Right lobe of liver (tissue), 6 donors: ENCODE results near the gene EFHD1. TPM values are rescaled to one million over a fixed set of nuclear protein-coding genes. Genes with fewer than 3 reads are reported as not detected.
A peak's percentile ranks its signal among the peaks of the same experiment; 100 is the strongest.

Experiments used
- ATAC-seq, 4 donors: fragments of 200-7000 bp; cut with Tn5 transposase; one replicate each; pipeline ENCODE4 v1.9.1; 2020; ENCODE audit warnings: mild to moderate bottlenecking in 4 of 4, moderate library complexity in 4 of 4
- DNase-seq, 3 donors: peaks; one replicate each; pipeline ENCODE4 v3.0.0-alpha.2; 2020
- H3K27ac ChIP-seq, 3 donors: fragments of 200-600 bp; one replicate each; pipeline ENCODE4 v1.8.0; 2022
- H3K27me3 ChIP-seq, 2 donors: fragments of 200-600 bp; one replicate each; pipeline ENCODE4 v1.8.0; 2022
- H3K36me3 ChIP-seq, 4 donors: fragments of 200-600 bp; sonication (generic) in 1 of 4; one replicate each; pipeline versions ENCODE4 v1.5.1 to v1.8.0; 2017 to 2022; ENCODE audit warnings: control low read depth in 1 of 4
- H3K4me1 ChIP-seq, 4 donors: fragments of 200-600 bp; sonication (generic) in 1 of 4; one replicate each; pipeline versions ENCODE4 v1.5.1 to v1.8.0; 2017 to 2022; ENCODE audit warnings: control low read depth in 1 of 4
- H3K4me3 ChIP-seq, 3 donors: fragments of 200-600 bp; one replicate each; pipeline ENCODE4 v1.8.0; 2022
- H3K9me3 ChIP-seq, 4 donors: fragments of 200-600 bp; sonication (generic) in 1 of 4; one replicate each; pipeline versions ENCODE4 v1.5.1 to v1.8.0; 2017 to 2022; ENCODE audit warnings: control low read depth in 1 of 4
- POLR2A ChIP-seq: fragments of 450-650 bp; IDR thresholded peaks from one replicate; pipeline ENCODE4 v1.6.1; 2017; ENCODE audit warnings: antibody characterized with exemption, mild to moderate bottlenecking
- WGBS: methylation state at CpG from one replicate; pipeline ENCODE4 v1.1.6; 2018; ENCODE audit warnings: low coverage, low lambda C conversion rate; ENCODE audit not compliant: insufficient coverage; ENCODE audit errors: missing lambda C conversion rate; 5-methylcytosine and 5-hydroxymethylcytosine counted together
- intact Hi-C, 2 donors: fragments of 100-400 bp; cut with DNase I; formaldehyde crosslinking; loops; one replicate each; pipeline versions ENCODE4 v1.11.2 to v1.14.1; 2022
- total RNA-seq, 6 experiments: library from RNA; depleted of rRNA in 2 of 6; stranded (reverse); fragments of >200 nt in 2 of 6; fragmentation: NEBNext Ultra II Directional in 3 of 6; extraction: Animal tissue kit (Norgen Biotek cat#: 25700) in 3 of 6; gene quantifications; one replicate each; pipeline versions ENCODE4 v1.1.0 to v1.2.4, GENCODE V29; 2016 to 2023
- TF ChIP-seq, protein P1 (sequence below), 4 donors: fragments of 200-600 bp in 3 of 4; fragments of 450-650 bp in 1 of 4; IDR thresholded peaks; one replicate each; pipeline versions ENCODE4 v1.5.1 to v1.8.0; 2016 to 2022; ENCODE audit warnings: antibody characterized with exemption in 4 of 4, mild to moderate bottlenecking in 2 of 4
- donor health status: DM: no; HTN: yes; CAD: no.
- donor health status: DM: no; HTN: no; CAD: no.
- donor health status: DM: no; HTN: no; CAD: no.
- donor health status: DM: no; HTN: yes; CAD: no.
- donor health status: DM: no; HTN: yes; CAD: no.

The EFHD1 gene
- total RNA-seq, 6 experiments from 2014 or later: 7.3 to 30.3 (median 10.7) TPM

DNA sequence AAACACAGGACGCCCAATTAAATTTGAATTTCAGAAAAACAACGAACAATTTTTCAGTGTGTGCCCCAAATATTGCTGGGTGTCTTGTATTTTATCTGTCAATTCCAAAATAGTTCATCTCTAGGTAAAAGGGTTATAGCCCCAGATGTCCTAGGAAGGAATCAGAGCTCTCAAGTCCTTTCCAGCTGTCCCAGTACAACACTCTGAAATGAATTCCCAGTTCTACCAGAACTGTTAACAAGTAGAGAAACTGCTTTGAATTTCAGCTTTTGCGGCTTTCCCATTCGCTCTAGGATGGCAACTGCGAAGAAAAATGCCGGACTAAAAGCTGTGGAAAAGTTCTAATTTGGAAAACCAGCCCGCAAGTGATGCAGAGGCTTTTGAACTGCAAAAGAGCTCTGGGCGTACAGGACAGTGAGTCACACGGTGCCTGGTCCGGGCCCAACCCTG is 63.2 kb downstream of the EFHD1 start:
- Histone ChIP-seq H3K27me3 (no peaks in the 10 kb centered on the region), H3K36me3 (no peaks in the 10 kb centered on the region), H3K4me3 (peak overlapping the region in 2 of 3 donors; percentile 94), H3K9me3 (no peaks in the 10 kb centered on the region), H3K4me1 (peaks cover 0 to 43% (median 11%) of the 10 kb centered on the region in 4 donors), H3K27ac (peak overlapping the region; percentile 57 to 76 (median 68))
- DNase-seq: no peak
- TF ChIP-seq, protein P1, sequence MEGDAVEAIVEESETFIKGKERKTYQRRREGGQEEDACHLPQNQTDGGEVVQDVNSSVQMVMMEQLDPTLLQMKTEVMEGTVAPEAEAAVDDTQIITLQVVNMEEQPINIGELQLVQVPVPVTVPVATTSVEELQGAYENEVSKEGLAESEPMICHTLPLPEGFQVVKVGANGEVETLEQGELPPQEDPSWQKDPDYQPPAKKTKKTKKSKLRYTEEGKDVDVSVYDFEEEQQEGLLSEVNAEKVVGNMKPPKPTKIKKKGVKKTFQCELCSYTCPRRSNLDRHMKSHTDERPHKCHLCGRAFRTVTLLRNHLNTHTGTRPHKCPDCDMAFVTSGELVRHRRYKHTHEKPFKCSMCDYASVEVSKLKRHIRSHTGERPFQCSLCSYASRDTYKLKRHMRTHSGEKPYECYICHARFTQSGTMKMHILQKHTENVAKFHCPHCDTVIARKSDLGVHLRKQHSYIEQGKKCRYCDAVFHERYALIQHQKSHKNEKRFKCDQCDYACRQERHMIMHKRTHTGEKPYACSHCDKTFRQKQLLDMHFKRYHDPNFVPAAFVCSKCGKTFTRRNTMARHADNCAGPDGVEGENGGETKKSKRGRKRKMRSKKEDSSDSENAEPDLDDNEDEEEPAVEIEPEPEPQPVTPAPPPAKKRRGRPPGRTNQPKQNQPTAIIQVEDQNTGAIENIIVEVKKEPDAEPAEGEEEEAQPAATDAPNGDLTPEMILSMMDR (IDR thresholded peaks at IDR 0.05): no peak
- TF ChIP-seq POLR2A: no peak
- ATAC-seq: no peak
- WGBS: 44% methylated on average over 10 of the region's 10 CpGs
- intact Hi-C loops: no loop called here

DNA sequence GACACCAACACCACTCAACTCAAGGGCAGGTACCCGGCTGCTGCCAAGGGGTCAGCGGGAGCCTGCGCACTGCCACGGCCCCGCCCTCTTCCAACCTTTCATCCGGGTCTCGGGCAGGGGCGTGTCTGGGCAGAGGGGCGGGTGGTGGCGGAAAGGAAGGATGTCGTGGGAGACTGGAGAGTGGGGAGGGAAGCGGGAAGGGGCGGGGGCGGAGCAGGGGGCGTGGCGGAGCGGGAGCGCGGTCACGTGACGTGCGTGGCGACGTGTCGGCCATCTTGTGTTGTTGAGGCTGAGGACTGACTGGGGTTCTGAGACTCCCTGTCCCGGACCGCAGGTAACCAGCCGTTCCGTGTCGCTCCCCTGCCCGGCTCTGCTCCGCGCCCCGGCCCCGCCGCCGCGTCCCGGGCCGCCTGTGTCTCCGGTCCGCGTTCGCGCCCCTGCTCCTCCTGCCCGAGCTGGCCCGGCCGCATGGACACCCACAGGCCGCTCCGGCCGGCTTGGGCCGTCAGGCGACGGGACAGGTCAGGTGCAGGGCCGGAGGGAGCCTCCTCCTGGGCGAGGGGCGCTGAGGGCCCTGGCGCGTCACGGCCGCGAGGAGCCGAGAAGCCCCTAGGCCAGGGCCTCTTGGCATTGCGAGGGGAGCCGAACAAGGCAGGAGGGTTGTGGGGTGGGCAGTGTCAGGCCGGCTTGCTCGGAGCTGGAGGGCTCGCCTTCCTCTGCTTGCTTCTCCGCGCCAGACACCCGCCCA is 63.8 kb downstream of the EFHD1 start, which contains the start of gene GIGYF2:
TSS of gene GIGYF2 (plus strand) at position 273 of the 748 bp plus-strand sequence. CDS start 37,867 bp downstream, outside the sequence.
- TF ChIP-seq, protein P1 (IDR thresholded peaks at IDR 0.05): no peak
- TF ChIP-seq POLR2A: peak; percentile 53
- 0% methylated on average over 2 of the region's 71 CpGs for WGBS
- intact Hi-C loops: no loop called here

DNA sequence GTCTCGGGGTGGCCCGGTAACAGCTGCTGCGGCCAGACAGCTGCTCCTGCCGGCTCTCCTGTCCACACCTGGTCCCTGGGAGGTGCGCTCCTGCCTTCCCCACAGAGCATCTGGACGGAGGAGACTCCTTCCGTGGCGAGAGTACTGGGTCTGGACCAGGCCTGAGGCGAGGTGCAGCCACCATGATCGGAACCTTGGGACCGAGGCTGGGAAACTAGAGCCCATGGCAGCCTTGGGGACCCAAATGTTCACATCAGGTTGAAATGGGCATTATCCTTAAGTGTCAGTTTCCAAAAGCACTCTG is 64.4 kb downstream of the EFHD1 start:
- H3K4me3 ChIP-seq: peak overlapping the region; percentile 91 to 94 (median 94)
- peak overlapping the region; percentile 93 to 99 (median 94) for H3K27ac ChIP-seq
- no peak for TF ChIP-seq POLR2A
- TF ChIP-seq, protein P1 (IDR thresholded peaks at IDR 0.05): no peak
- intact Hi-C loops: no loop called here
- peaks cover 0 to 46% (median 11%) of the 10 kb centered on the region in 4 donors for H3K4me1 ChIP-seq
- no peaks in the 10 kb centered on the region for H3K9me3 ChIP-seq
- DNase-seq (no peak), ATAC-seq (peak in 2 of 4 donors; percentile 28 to 35)
- no peaks in the 10 kb centered on the region for H3K27me3 ChIP-seq
- H3K36me3 ChIP-seq: no peaks in the 10 kb centered on the region
- 0% methylated on average over 2 of the region's 11 CpGs for WGBS

More for the DNA sequence above, 63.8 kb downstream of the EFHD1 start, which contains the start of gene GIGYF2:
- DNase-seq (peak; percentile 97 to 98 (median 98)), ATAC-seq (peak; percentile 95 to 98 (median 96))
- H3K4me1 ChIP-seq: peaks cover 0 to 46% (median 11%) of the 10 kb centered on the region in 4 donors
- H3K9me3 ChIP-seq: no peaks in the 10 kb centered on the region
- peak within 1 kb of the TSS; percentile 91 to 94 (median 94) for H3K4me3 ChIP-seq
- no peaks in the 10 kb centered on the region for H3K36me3 ChIP-seq
- no peaks in the 10 kb centered on the region for H3K27me3 ChIP-seq
- peak within 1 kb of the TSS; percentile 93 to 99 (median 94) for H3K27ac ChIP-seq

DNA sequence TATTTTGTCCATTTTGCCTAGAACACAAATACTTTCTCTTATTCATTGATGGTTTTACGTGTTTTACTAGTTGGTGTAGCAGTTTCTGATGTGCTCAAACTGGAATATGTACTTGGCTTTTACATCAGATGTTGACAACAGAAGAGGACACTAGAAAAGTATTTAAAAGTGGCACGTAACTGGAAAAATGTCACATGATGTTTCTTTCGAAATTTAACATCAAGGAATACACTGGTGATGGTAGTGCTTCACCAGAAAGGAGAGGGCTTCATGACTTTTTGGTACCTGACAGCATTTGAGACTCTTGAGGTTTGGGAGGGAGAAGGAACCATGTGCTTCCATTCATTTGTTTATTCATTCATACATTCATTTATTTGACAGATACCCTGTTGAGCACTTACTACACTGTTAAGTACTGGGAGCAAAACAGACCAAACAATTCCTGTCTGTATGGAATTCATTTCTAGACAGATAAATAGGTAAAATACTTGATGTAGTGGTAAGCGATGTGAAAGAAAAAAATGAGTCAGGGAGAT is 65.2 kb downstream of the EFHD1 start:
- TF ChIP-seq, protein P1 (IDR thresholded peaks at IDR 0.05): no peak
- TF ChIP-seq POLR2A: peak; percentile 13
- DNase-seq (no peak), ATAC-seq (no peak)
- peaks cover 0 to 46% (median 11%) of the 10 kb centered on the region in 4 donors for H3K4me1 ChIP-seq
- no peaks in the 10 kb centered on the region for H3K9me3 ChIP-seq
- H3K27me3 ChIP-seq: no peaks in the 10 kb centered on the region
- H3K36me3 ChIP-seq: peaks cover 0 to 4% (median 0%) of the 10 kb centered on the region in 4 donors
- peak overlapping the region; percentile 91 to 94 (median 94) for H3K4me3 ChIP-seq
- intact Hi-C loops: no loop called here
- WGBS: 34% methylated on average over 4 of the region's 4 CpGs
- peak overlapping the region; percentile 93 to 99 (median 94) for H3K27ac ChIP-seq
